HL-60 (cell line): ENCODE measurements around the gene KLK11.

Source experiments
- DNase-seq, 2 experiments: peaks; one replicate each; pipeline ENCODE4 v3.0.0-alpha.2; 2010 to 2020; ENCODE audit warnings: low read depth in 1 of 2, low spot score in 1 of 2
- H3K27ac ChIP-seq: fragments of 250-450 bp; sonication (Bioruptor Pico); replicated peaks from 2 replicates; pipeline ENCODE4 v1.5.1; 2020; ENCODE audit warnings: mild to moderate bottlenecking, moderate library complexity
- H3K27me3 ChIP-seq: fragments of 250-450 bp; sonication (Bioruptor Pico); 2 replicates; pipeline ENCODE4 v1.5.1; 2021; ENCODE audit warnings: mild to moderate bottlenecking, moderate library complexity; ENCODE audit not compliant: insufficient read depth, poor library complexity, severe bottlenecking
- H3K4me3 ChIP-seq: replicated peaks from 2 replicates; pipeline ENCODE4 v1.5.1; 2011; ENCODE audit warnings: mild to moderate bottlenecking, control low read depth, low read length; ENCODE audit not compliant: insufficient read depth
- GABPA ChIP-seq: IDR thresholded peaks from 2 replicates; pipeline ENCODE4 v1.6.1; 2012; ENCODE audit warnings: low read depth
- POLR2AphosphoS5 ChIP-seq: IDR thresholded peaks from 2 replicates; pipeline ENCODE4 v1.6.1; 2012; ENCODE audit warnings: low read depth
- SPI1 ChIP-seq: IDR thresholded peaks from 2 replicates; pipeline ENCODE4 v1.6.1; 2012; ENCODE audit warnings: low read depth, mild to moderate bottlenecking, borderline replicate concordance
- TF ChIP-seq, protein P1 (sequence below): IDR thresholded peaks from 2 replicates; pipeline ENCODE4 v1.6.1; 2012; ENCODE audit warnings: low read depth; ENCODE audit not compliant: insufficient replicate concordance
- TF ChIP-seq, protein P2 (sequence below): IDR thresholded peaks from one replicate; pipeline ENCODE4 v1.5.1; 2011; ENCODE audit warnings: low read length, control low read depth, inconsistent platforms; ENCODE audit not compliant: insufficient read depth

Gene KLK11

DNA sequence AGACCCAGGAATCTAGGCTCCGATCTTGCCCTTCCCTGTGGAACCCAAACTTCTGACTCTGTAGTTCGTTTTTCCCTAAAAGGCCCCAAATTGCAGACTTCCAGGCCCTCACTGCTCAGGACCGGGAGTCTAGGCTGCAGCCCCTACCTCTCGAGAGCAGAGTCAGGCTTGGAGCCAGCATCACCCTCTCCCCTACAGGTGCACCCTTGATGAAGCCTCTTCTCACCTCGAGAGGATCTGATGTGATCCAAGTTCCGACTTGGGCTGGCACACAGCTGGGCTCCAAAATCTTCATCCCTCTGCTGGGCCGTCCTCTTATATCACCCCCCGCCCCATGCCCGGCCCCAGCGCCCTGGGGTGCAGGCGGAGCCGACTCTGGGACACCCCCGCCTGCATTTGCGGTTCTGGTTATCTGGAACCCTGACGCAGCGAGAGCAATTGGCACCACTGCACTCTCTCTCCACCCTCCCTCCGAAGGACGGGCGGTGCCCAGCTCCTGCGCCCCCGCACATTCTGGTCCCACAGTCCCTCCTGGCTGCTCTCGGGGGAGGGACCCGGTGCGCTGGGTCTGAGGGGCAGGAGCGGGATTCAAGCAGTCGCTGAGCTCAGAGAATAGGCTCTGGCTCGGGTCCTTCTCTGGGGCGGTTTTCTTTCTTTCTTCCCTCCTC is 42.7 kb downstream of the KLK11 start, which contains the start of gene KLK7:
KLK7 (minus strand) TSS at position 293 of the 668 bp plus-strand sequence. CDS start 1,518 bp downstream, outside the sequence.
- TF ChIP-seq POLR2AphosphoS5 (no peak), GABPA (no peak), SPI1 (no peak)
- TF ChIP-seq, protein P1, sequence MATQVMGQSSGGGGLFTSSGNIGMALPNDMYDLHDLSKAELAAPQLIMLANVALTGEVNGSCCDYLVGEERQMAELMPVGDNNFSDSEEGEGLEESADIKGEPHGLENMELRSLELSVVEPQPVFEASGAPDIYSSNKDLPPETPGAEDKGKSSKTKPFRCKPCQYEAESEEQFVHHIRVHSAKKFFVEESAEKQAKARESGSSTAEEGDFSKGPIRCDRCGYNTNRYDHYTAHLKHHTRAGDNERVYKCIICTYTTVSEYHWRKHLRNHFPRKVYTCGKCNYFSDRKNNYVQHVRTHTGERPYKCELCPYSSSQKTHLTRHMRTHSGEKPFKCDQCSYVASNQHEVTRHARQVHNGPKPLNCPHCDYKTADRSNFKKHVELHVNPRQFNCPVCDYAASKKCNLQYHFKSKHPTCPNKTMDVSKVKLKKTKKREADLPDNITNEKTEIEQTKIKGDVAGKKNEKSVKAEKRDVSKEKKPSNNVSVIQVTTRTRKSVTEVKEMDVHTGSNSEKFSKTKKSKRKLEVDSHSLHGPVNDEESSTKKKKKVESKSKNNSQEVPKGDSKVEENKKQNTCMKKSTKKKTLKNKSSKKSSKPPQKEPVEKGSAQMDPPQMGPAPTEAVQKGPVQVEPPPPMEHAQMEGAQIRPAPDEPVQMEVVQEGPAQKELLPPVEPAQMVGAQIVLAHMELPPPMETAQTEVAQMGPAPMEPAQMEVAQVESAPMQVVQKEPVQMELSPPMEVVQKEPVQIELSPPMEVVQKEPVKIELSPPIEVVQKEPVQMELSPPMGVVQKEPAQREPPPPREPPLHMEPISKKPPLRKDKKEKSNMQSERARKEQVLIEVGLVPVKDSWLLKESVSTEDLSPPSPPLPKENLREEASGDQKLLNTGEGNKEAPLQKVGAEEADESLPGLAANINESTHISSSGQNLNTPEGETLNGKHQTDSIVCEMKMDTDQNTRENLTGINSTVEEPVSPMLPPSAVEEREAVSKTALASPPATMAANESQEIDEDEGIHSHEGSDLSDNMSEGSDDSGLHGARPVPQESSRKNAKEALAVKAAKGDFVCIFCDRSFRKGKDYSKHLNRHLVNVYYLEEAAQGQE, result no peak
- TF ChIP-seq, protein P2, sequence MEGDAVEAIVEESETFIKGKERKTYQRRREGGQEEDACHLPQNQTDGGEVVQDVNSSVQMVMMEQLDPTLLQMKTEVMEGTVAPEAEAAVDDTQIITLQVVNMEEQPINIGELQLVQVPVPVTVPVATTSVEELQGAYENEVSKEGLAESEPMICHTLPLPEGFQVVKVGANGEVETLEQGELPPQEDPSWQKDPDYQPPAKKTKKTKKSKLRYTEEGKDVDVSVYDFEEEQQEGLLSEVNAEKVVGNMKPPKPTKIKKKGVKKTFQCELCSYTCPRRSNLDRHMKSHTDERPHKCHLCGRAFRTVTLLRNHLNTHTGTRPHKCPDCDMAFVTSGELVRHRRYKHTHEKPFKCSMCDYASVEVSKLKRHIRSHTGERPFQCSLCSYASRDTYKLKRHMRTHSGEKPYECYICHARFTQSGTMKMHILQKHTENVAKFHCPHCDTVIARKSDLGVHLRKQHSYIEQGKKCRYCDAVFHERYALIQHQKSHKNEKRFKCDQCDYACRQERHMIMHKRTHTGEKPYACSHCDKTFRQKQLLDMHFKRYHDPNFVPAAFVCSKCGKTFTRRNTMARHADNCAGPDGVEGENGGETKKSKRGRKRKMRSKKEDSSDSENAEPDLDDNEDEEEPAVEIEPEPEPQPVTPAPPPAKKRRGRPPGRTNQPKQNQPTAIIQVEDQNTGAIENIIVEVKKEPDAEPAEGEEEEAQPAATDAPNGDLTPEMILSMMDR, result no peak
- H3K4me3 ChIP-seq, result no peak within 1 kb of the TSS
- no peak within 1 kb of the TSS for H3K27ac ChIP-seq

DNA sequence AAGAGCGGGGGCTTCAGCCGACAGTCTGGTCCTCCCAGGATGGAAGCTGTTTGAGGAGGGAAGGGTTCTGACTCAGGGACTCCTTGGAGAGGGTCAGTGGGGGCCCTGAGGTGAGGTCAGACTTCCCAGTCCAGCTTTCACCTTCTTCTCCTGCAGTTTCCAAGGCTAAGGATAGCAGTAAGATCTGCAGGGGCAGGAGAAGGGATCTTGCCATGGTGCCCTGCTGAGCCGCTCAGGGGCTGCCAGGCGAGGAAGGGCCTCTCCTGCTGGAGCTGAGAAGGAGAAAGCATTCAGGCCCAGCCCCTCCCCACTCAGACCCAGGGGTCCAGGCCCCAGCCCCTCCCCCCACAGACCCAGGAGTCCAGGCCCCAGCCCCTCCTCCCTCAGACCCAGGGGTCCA is 44.2 kb downstream of the KLK11 start:
- TF ChIP-seq SPI1 (no peak), POLR2AphosphoS5 (no peak), GABPA (no peak)
- TF ChIP-seq, protein P2, result no peak
- TF ChIP-seq, protein P1, result no peak
- no peak overlapping the region for H3K4me3 ChIP-seq

More for the DNA sequence above, 42.7 kb downstream of the KLK11 start, which contains the start of gene KLK7:
- DNase-seq, result no peak
- H3K27me3 ChIP-seq, result no peaks in the 10 kb centered on the region

DNA sequence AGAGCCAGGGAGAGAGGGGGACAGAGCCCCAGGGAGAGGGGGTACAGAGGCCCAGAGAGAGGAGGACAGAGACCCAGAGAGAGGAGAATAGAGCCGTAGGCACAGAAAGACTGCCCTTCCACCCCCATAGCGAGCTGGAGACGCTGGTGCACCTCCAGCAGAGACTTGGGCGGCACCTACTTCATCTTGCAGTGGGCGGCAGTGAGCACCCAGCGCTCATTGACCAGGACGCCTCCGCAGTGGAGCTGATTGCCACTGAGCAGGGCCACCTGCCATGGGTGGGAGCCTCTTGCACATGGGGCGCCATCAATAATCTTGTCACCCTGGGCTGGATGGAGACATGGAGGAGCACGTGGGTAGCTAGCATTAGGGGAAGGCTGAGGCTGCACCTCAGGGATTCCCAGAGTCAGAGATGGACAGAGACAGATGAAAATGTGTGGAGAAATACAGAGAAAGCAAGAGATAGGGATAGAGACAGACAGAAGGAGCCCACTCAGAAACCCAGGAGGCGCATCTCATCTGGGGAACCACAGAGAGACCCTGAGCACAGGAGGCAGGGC is 44.7 kb downstream of the KLK11 start:
- DNase-seq, result no peak
- H3K27ac ChIP-seq, result no peak overlapping the region
- no peak overlapping the region for H3K4me3 ChIP-seq
- H3K27me3 ChIP-seq, result no peaks in the 10 kb centered on the region
- TF ChIP-seq, protein P1, result no peak
- no peak for TF ChIP-seq SPI1
- TF ChIP-seq POLR2AphosphoS5, result no peak
- TF ChIP-seq, protein P2, result no peak
- no peak for TF ChIP-seq GABPA

More for the DNA sequence above, 44.2 kb downstream of the KLK11 start:
- DNase-seq, result no peak
- Histone ChIP-seq H3K27ac (no peak overlapping the region), H3K27me3 (no peaks in the 10 kb centered on the region)
